ENCODE measurements around the gene THOC6.

The THOC6 gene

GRCh38 chr16:3021449-3022207 lies 2.2 kb upstream of the THOC6 start (continued):
- TF ChIP-seq ZNF585B (tag by site-specific recombination; IDR thresholded peaks at IDR 0.05) (no peak), ZNF600 (tag by site-specific recombination; IDR thresholded peaks at IDR 0.05) (peak; percentile 95), ZNF266 (tag by site-specific recombination; IDR thresholded peaks at IDR 0.05; ENCODE audit: low read depth) (no peak), ZBTB8A (tag by site-specific recombination; IDR thresholded peaks at IDR 0.05) (no peak), ZNF138 (tag by site-specific recombination; IDR thresholded peaks at IDR 0.05; ENCODE audit: borderline replicate concordance) (no peak), ZFP37 (tag by site-specific recombination; IDR thresholded peaks at IDR 0.05) (no peak), ZNF776 (tag by site-specific recombination; IDR thresholded peaks at IDR 0.05; ENCODE audit: borderline replicate concordance) (no peak), ZNF785 (tag by site-specific recombination; IDR thresholded peaks at IDR 0.05) (no peak), ZNF391 (tag by site-specific recombination; IDR thresholded peaks at IDR 0.05; ENCODE audit: borderline replicate concordance, low read depth) (no peak), ATF2 (tag by site-specific recombination; IDR thresholded peaks at IDR 0.05; ENCODE audit: low read depth) (no peak), ZNF394 (tag by site-specific recombination; IDR thresholded peaks at IDR 0.05; ENCODE audit: borderline replicate concordance) (peak; percentile 22; the same call in 1 of the 2 replicates), RBAK (tag by site-specific recombination; IDR thresholded peaks at IDR 0.05) (no peak), ZNF548 (tag by site-specific recombination; IDR thresholded peaks at IDR 0.05) (no peak), HOXA7 (CRISPR knock-in tag; IDR thresholded peaks at IDR 0.05; ENCODE audit: borderline replicate concordance) (no peak), ZNF660 (tag by site-specific recombination; IDR thresholded peaks at IDR 0.05) (no peak), ZNF621 (tag by site-specific recombination; IDR thresholded peaks at IDR 0.05) (no peak), PRDM1 (tag by site-specific recombination; IDR thresholded peaks at IDR 0.05) (no peak), ZNF843 (tag by site-specific recombination; IDR thresholded peaks at IDR 0.05) (no peak), ZNF510 (tag by site-specific recombination; IDR thresholded peaks at IDR 0.05; ENCODE audit: insufficient replicate concordance) (no peak), ZBTB7A (tag by site-specific recombination; IDR thresholded peaks at IDR 0.05; ENCODE audit: low read depth) (no peak), ZNF433 (tag by site-specific recombination; IDR thresholded peaks at IDR 0.05; ENCODE audit: low read depth) (no peak), ZSCAN16 (tag by site-specific recombination; IDR thresholded peaks at IDR 0.05) (no peak), ZBTB17 (tag by site-specific recombination; IDR thresholded peaks at IDR 0.05) (peak; percentile 48), ZNF707 (tag by site-specific recombination; IDR thresholded peaks at IDR 0.05) (no peak), KLF1 (tag by site-specific recombination; IDR thresholded peaks at IDR 0.05) (no peak), ZNF416 (tag by site-specific recombination; IDR thresholded peaks at IDR 0.05) (no peak), ZSCAN30 (tag by site-specific recombination; IDR thresholded peaks at IDR 0.05) (peak; percentile 35; the same call in 1 of the 2 replicates)
- TF ChIP-seq, protein P1, sequence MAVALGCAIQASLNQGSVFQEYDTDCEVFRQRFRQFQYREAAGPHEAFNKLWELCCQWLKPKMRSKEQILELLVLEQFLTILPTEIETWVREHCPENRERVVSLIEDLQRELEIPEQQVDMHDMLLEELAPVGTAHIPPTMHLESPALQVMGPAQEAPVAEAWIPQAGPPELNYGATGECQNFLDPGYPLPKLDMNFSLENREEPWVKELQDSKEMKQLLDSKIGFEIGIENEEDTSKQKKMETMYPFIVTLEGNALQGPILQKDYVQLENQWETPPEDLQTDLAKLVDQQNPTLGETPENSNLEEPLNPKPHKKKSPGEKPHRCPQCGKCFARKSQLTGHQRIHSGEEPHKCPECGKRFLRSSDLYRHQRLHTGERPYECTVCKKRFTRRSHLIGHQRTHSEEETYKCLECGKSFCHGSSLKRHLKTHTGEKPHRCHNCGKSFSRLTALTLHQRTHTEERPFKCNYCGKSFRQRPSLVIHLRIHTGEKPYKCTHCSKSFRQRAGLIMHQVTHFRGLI (tag by site-specific recombination; IDR thresholded peaks at IDR 0.05): no peak
- TF ChIP-seq, protein P2, sequence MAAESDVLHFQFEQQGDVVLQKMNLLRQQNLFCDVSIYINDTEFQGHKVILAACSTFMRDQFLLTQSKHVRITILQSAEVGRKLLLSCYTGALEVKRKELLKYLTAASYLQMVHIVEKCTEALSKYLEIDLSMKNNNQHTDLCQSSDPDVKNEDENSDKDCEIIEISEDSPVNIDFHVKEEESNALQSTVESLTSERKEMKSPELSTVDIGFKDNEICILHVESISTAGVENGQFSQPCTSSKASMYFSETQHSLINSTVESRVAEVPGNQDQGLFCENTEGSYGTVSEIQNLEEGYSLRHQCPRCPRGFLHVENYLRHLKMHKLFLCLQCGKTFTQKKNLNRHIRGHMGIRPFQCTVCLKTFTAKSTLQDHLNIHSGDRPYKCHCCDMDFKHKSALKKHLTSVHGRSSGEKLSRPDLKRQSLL (tag by site-specific recombination; IDR thresholded peaks at IDR 0.05): peak; percentile 99
- TF ChIP-seq, protein P3, sequence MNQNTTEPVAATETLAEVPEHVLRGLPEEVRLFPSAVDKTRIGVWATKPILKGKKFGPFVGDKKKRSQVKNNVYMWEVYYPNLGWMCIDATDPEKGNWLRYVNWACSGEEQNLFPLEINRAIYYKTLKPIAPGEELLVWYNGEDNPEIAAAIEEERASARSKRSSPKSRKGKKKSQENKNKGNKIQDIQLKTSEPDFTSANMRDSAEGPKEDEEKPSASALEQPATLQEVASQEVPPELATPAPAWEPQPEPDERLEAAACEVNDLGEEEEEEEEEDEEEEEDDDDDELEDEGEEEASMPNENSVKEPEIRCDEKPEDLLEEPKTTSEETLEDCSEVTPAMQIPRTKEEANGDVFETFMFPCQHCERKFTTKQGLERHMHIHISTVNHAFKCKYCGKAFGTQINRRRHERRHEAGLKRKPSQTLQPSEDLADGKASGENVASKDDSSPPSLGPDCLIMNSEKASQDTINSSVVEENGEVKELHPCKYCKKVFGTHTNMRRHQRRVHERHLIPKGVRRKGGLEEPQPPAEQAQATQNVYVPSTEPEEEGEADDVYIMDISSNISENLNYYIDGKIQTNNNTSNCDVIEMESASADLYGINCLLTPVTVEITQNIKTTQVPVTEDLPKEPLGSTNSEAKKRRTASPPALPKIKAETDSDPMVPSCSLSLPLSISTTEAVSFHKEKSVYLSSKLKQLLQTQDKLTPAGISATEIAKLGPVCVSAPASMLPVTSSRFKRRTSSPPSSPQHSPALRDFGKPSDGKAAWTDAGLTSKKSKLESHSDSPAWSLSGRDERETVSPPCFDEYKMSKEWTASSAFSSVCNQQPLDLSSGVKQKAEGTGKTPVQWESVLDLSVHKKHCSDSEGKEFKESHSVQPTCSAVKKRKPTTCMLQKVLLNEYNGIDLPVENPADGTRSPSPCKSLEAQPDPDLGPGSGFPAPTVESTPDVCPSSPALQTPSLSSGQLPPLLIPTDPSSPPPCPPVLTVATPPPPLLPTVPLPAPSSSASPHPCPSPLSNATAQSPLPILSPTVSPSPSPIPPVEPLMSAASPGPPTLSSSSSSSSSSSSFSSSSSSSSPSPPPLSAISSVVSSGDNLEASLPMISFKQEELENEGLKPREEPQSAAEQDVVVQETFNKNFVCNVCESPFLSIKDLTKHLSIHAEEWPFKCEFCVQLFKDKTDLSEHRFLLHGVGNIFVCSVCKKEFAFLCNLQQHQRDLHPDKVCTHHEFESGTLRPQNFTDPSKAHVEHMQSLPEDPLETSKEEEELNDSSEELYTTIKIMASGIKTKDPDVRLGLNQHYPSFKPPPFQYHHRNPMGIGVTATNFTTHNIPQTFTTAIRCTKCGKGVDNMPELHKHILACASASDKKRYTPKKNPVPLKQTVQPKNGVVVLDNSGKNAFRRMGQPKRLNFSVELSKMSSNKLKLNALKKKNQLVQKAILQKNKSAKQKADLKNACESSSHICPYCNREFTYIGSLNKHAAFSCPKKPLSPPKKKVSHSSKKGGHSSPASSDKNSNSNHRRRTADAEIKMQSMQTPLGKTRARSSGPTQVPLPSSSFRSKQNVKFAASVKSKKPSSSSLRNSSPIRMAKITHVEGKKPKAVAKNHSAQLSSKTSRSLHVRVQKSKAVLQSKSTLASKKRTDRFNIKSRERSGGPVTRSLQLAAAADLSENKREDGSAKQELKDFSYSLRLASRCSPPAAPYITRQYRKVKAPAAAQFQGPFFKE (tag by site-specific recombination; IDR thresholded peaks at IDR 0.05; ENCODE audit: borderline replicate concordance): no peak

Measured in HEK293 (cell line).